ENCODE results near the gene CNTN3.

CNTN3 gene

GRCh38 chr3:74601793-74602192 is 12.7 kb downstream of the CNTN3 start:
- no peak for TF ChIP-seq CTCF (conservative IDR thresholded peaks at IDR 0.05; ENCODE audit: low read length)
- DNase-seq (ENCODE audit: low read depth), result no peak
- no peak overlapping the region for H3K4me3 ChIP-seq (ENCODE audit: low read length)

GRCh38 chr3:74599564-74599963 is 14.9 kb downstream of the CNTN3 start:
- TF ChIP-seq CTCF (conservative IDR thresholded peaks at IDR 0.05; ENCODE audit: low read length), result no peak
- no peak overlapping the region for H3K4me3 ChIP-seq (ENCODE audit: low read length)
- DNase-seq (ENCODE audit: low read depth), result peak; percentile 66

GRCh38 chr3:74593152-74593551 is 21.3 kb downstream of the CNTN3 start:
- TF ChIP-seq CTCF (conservative IDR thresholded peaks at IDR 0.05; ENCODE audit: low read length), result no peak
- H3K4me3 ChIP-seq (ENCODE audit: low read length), result no peak overlapping the region
- no peak for DNase-seq (ENCODE audit: low read depth)

GRCh38 chr3:74592359-74592758 is 22.1 kb downstream of the CNTN3 start:
- no peak for TF ChIP-seq CTCF (conservative IDR thresholded peaks at IDR 0.05; ENCODE audit: low read length)
- H3K4me3 ChIP-seq (ENCODE audit: low read length), result no peak overlapping the region
- DNase-seq (ENCODE audit: low read depth), result peak; percentile 59

GRCh38 chr3:74591946-74592345 is 22.5 kb downstream of the CNTN3 start:
- DNase-seq (ENCODE audit: low read depth), result peak; percentile 73

GRCh38 chr3:74591342-74591741 is 23.1 kb downstream of the CNTN3 start:
- no peak overlapping the region for H3K4me3 ChIP-seq (ENCODE audit: low read length)
- TF ChIP-seq CTCF (conservative IDR thresholded peaks at IDR 0.05; ENCODE audit: low read length), result no peak
- no peak for DNase-seq (ENCODE audit: low read depth)

More at GRCh38 chr3:74591946-74592345, 22.5 kb downstream of the CNTN3 start:
- no peak overlapping the region for H3K4me3 ChIP-seq (ENCODE audit: low read length)
- no peak for TF ChIP-seq CTCF (conservative IDR thresholded peaks at IDR 0.05; ENCODE audit: low read length)

GRCh38 chr3:74590620-74591262 is 23.7 kb downstream of the CNTN3 start:
- no peak for DNase-seq (ENCODE audit: low read depth)
- no peak for TF ChIP-seq CTCF (conservative IDR thresholded peaks at IDR 0.05; ENCODE audit: low read length)
- no peak overlapping the region for H3K4me3 ChIP-seq (ENCODE audit: low read length)

All from AG10803 (cell line).